T-helper 1 cell treated with Interleukin-12 subunit alpha and Interleukin-12 subunit beta and Interleukin-4 antibody, amounts not matched to agents 30 ng/mL and 1 ng/mL, for 36 hours (primary cell): ENCODE data around the gene CLCN4. TPM values are rescaled to one million over a fixed set of nuclear protein-coding genes. Genes with fewer than 3 reads are reported as not detected.

Source experiments
- intact Hi-C: fragments of 100-400 bp; cut with micrococcal nuclease; formaldehyde crosslinking; loops from one replicate; pipeline ENCODE4 v1.15.1; 2024
- total RNA-seq: library from RNA; stranded (reverse); gene quantifications from 2 replicates; pipeline ENCODE4 v1.2.3, GENCODE V29; 2022

The CLCN4 gene
- total RNA-seq, 1 donor from 2014 or later = not detected

DNA sequence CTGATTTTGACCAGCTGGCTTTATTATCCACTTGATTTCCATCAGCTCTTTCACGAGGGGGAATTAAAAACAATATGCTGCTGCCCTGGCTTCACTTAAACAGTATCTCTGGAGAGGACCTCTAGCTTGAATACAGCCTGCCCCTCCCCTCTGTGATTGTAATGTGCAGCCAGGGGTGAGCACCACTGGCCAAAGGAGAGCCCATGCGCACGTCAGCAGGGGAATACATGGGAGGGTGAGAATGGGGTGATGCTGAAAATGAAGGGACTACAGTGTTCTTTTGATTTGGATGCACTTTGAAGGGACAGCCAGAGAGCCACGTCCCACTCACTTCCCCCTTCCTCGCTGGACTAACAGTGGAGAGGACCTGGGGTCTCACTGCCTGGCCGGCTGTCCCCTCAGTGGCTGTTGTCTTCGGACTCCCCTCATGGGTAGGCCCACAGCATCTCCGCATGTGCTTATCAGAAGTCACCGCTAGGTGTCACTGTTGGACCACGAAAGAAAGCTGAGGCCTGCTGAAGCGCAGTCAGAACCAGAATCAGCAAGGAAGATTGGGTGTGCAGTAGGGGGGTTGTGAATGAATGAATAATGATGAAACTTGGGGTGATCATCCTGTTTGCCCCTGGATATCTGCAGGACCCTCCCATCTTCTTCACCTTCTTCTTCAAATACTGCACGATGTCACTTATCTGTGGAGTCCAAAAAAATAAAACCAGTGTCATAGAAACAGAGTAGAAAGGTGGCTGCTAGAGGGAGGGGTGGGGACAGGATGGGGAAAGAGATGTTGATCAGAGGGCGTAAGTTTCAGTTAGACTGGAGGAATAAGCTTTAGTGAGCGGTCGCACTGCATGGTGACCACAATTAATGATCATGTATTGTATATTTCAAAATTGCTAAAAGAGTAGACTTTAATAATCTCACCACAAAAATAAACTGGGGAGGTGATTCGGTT is 32.8 kb downstream of the CLCN4 start:
- intact Hi-C loops = loop anchor here (1.0 to 2.0 kb wide), 5 partner anchors 427 to 955 kb away; no protein-coding TSS in a partner anchor

DNA sequence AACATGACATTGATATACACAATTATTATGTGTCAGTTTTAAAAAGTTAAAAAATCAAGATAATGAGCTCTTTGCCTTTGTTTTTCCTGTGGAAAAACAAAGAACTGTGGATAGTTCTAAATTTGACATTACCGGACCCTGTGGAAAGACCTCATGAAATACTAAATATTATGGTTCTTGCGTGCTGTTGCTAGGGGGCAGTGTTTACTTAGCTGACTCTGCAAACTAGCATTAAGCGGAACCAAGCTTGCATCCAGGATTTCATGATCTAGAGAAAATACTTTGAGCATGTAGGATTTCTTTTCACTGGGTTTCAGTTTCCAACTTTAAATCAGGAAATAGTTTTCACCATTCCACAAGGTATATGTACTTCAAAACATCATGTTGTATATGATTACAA is 33.6 kb downstream of the CLCN4 start:
- intact Hi-C loops = loop anchor here (1.0 kb wide), 1 partner anchor 947 kb away; no protein-coding TSS in a partner anchor

DNA sequence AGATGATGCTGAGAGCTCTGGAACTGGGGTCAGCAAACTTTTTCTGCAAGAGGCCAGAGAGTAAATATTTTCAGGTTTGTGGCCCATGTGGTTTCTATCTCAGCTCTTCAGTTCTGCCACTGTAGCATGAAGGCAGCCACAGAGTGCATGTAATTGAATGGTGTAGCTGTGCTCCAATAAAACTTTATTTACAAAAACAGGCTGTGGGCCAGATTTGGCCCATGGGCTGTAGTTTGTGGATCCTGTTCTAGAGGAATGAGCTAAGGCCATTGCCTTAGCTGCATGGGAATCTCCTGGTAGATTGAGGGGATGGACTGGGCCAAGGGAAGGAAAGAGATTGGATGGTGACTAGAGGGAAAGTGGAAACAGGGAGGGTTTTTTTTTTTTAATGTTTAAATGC is 36.8 kb downstream of the CLCN4 start:
- intact Hi-C loops = no loop called here

DNA sequence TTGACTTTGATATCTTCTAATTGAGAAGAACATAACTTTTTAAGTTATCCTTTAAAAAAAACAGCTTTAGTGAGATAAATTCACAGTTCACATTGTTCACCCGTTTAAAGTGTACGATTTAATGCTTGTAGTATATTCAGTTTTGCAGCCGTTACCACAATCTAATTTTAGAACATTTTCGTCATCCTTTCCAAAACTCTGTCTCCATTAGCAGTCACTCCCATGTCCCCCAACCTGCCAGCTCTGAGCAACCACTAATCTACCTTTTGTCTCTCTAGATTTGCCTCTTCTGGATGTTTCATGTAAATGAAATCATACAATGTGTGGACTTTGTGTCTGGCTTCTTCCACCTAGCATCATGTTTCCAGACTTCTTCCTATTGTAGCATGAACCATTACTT is 38.6 kb downstream of the CLCN4 start:
- intact Hi-C loops = no loop called here

DNA sequence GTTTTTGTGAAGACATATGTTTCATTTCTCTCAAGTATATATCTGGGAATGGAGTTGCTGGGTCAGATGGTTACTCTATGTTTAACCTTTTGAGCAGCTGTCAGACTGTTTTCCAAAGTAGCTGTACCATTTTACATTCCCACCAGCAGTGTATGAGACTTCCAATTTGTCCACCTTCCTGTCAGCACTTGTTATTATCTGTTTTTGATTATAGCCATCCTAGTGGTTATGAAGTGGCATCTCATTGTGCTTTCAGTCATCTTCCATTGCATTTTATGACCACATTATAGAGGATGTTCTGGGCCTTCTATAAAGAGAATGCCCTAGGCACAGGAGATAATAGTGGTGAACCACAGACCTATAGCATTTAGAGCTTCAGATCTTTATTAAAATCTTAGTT is 39.2 kb downstream of the CLCN4 start:
- intact Hi-C loops = no loop called here

DNA sequence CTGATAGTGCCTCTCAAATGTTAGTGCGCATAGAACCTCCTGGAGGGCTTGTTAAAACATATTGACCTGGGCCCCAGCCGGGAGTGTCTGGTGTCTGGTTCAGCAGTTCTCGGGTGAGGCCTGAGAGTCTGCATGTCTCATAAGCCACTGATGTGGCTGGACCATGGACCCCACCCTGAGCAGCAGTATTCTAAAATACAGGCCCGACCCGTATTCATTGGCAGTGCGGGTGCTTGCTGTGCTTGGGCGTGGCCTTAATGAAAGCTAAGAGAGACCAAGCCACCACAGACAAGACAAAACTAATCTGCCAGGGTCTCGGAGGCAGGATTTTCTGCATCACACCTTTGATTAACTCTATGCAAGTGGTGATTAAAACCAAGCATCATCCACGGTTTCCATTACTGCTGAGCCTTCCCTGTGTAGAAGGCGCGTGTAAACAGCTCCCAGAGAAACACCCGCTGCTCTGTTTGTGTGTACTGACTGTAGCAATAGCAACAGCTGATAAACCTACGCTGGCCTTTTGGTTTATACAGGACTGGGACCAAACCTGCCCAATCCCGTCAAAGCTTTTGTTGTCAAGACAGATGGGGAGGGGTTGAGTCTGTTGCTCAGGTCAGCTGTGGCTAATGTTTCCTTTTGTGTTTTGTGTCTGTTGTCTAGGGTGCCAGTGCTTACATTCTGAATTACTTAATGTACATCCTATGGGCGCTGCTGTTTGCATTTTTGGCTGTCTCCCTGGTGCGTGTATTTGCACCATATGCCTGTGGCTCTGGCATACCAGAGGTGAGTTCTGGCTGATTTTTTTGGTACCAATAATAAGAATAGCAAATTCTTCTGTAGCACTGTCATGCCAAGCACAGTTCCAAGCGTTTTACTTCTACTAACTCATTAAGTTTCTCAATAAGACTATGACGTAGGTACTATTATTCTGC is 40.8 kb downstream of the CLCN4 start:
- intact Hi-C loops = no loop called here

DNA sequence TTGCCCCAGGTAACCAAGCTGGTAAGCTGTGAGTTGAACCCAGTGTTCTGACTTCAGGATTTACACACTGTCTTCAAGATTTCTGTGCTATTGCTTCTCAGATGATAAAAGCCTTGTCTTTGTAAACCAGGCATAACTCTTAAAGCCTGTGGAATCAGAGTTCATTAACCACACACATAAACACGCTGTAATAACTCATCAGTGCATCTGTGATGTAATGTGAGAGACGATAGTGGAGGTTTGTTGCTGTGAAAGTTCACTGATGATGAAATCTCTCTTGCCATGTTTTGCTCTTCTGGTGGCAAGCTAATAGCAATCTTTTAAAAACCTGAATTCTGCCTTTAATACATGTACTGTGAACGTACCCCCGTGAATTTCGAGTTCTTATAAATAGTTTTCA is 41.5 kb downstream of the CLCN4 start:
- intact Hi-C loops = no loop called here

DNA sequence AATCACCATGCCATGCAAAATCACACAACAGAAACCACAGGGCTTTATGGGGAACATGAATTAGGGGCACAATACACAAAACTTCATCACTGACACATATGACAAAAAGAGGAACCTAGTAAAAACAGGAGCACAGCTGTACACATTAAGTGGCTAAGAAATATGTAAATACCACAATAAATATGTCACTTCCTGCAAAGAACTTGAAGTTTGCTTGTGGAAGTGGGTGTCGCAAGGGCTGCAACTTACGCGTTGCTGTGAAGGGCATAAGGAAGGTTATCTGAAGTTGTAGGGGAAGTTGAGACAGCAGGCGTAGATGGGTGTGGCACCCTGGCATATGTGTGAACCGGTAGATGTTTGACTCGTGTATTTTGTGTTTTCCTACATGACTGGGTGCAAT is 42.4 kb downstream of the CLCN4 start:
- intact Hi-C loops = no loop called here

DNA sequence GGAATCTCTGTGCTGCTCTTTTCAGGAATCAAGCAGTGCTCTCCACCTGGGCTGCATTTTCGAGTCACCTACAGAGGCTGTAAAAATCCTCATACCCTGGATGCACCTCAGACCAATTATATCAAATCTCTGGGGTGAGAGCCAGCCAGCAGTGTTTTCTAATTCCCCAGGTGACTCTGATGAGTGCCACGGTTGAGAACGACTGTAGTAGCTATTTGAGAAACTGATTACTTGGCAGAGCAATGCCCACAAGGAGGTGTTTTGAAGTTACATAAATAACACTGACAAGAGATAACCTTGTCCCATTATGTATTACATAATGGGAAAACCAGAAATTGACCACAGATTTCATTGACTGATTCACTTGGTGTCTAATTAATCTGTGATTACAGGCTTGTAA is 46.8 kb downstream of the CLCN4 start:
- intact Hi-C loops = no loop called here

DNA sequence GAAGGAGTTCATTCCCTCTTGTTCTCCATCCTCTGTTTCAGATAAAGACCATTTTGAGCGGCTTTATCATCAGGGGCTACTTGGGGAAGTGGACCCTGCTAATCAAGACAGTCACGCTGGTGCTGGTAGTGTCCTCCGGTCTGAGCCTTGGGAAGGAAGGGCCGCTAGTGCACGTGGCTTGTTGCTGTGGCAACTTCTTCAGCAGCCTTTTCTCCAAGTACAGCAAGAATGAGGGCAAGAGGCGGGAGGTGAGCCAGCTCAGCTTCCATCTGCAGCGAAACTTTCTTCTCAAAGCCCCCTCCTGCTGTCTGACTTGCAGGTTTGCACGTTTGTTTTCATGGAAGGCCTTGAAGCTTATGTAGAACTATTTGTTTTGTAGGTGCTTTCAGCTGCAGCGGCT is 49.5 kb downstream of the CLCN4 start:
- intact Hi-C loops = no loop called here

DNA sequence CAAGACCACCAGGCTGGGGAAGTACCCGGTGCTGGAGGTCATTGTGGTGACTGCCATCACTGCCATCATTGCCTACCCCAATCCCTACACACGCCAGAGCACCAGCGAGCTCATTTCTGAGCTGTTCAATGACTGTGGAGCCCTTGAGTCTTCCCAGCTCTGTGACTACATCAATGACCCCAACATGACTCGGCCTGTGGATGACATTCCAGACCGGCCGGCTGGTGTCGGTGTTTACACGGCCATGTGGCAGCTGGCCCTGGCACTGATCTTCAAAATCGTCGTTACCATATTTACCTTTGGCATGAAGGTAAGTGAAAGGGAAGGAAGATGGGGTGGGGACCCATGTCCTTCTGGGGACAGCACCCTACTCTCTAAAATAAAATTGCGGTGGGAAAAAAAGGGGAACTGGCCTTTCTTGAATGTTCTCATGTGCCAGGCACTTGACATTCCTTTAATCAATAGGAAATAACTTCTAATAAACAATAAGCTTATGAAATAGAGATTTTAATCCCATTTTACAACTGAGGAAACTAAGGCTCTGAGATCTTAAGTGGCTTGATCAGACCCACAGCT is 51.6 kb downstream of the CLCN4 start:
- intact Hi-C loops = no loop called here

DNA sequence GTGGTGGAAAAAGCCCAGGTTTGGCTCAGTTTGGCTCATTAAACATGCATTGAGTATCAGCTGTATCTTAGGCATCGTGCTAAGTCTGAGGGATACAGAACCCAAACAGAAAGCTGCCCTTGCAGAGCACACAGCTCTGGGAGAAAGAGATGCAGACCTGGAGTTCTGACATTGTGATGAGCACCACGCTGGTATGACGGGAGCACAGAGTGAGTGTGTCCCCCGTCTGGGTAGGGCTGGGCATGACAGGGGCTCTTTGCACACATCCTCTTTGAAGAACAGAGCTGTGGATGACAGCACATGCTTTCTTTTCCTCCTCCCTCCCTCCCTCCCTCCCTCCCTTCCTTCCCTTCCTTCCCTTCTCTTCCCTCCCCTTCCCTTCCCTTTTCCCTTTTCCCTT is 52.2 kb downstream of the CLCN4 start:
- intact Hi-C loops = no loop called here

DNA sequence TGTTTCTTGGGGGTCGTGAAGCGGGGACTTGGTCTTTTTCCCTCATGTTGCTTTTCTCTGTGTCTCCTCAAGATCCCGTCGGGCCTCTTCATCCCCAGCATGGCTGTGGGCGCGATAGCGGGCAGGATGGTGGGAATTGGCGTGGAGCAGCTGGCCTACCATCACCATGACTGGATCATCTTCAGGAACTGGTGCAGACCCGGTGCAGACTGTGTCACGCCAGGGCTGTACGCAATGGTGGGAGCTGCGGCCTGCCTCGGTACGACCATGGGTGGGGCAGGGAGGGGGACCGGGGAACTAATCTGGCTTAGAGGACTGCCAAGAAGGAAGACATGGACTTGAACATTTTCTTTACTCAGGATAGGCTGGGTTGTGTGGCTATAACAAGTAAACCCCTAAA is 55.6 kb downstream of the CLCN4 start:
- intact Hi-C loops = no loop called here

DNA sequence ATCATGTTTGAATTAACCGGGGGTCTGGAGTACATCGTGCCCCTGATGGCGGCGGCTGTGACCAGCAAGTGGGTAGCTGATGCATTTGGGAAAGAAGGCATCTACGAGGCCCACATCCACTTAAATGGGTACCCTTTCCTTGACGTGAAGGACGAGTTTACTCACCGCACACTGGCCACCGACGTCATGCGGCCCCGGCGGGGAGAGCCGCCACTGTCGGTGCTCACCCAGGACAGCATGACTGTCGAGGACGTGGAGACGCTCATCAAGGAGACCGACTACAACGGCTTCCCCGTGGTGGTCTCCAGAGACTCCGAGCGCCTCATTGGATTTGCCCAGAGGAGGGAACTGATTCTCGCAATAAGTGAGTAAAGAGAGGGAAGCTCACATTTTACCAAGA is 56.9 kb downstream of the CLCN4 start:
- intact Hi-C loops = no loop called here

DNA sequence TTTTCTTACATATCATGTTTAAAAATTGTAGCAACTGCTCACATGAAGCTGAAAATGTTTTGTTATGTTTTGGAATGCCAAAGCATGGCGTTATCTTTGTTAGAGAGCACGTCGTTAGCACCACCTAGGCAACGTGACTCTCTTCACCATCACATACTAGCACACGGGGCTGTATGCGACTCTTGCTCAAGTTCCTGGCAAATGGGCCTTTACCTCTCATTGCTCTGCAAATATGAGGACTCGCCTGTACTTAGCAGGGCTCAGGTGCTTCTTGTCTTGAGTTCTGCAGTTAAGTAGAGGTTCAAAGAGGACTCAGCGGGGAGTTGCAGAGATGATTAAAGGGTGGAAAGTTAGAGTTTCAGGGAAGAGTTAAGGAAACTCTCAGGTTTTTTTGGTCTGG is 59.4 kb downstream of the CLCN4 start:
- intact Hi-C loops = no loop called here

DNA sequence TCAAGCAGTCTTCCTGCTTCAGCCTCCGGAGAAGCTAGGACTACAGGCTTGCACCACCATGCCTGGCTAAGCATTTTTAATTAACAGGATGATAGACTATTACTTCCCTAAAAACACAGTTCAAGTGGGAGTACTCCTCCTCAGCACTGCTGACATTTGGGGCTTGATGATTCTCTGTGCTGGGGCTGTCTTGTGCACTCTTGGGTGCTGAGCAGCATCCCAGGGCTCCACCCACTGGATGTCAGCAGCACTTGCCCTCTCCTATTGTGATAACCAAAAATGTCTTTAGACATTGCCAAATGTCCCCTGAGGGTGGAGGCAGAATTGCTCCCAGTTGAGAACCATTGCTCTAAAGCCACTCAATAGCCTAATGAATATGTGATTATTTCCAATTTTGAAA is 60.4 kb downstream of the CLCN4 start:
- intact Hi-C loops = no loop called here

DNA sequence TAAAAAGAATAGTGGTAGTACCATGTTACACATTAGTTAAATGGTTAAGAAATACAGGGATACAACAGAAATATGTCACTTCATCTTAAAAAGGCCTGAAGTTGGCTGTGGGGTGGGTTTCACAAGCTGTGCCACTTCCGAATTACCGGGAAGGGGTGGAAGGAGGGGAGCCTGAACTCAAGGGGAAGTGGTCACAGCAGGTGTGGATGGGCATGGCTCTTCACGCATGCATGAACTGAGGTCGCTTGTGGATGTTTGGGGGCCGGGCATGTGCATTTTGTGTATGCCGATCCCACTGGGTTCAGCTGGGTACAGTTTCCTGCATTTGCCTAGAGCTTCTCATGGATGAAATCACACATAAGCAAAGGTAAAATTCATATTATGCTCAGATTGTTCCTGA is 64.9 kb downstream of the CLCN4 start:
- intact Hi-C loops = no loop called here

DNA sequence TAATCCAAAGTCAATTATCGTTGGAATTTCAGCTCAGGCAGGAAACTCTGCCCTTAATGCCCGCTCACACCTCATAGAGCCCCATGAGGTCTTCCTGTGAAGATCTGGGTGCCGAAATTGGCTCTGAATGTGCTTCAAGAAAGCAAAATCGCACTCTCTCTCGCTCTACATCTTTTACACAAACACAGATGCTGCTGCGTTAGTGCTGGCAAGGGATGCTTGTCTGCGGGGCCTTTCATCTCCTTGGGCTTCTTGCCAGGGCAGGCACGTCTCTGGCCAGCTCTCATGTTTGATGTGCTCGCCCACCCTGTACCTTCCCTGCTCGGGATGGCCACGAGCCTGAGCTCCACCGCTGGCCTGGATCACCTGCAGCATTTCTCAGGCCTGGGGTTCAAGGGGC is 66.5 kb downstream of the CLCN4 start:
- intact Hi-C loops = no loop called here

DNA sequence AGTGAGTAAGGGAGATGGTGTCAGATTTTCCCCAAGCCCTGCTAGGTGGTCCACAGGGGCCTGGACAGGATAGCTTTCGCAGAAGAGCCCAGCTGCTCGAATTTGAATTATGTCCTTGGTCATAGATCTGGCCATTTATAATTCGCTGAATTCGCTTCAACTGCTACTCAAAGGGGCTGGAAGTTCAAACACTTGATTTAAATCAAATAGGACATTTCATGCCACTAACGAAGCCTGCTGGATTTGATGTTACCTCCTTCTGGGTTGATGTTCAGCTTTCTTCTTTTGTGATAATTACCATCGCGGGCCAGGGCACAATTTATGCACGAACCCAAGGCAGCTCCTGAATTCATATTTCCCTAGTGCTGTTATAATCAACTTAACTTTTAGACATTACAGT is 67.0 kb downstream of the CLCN4 start:
- intact Hi-C loops = no loop called here

DNA sequence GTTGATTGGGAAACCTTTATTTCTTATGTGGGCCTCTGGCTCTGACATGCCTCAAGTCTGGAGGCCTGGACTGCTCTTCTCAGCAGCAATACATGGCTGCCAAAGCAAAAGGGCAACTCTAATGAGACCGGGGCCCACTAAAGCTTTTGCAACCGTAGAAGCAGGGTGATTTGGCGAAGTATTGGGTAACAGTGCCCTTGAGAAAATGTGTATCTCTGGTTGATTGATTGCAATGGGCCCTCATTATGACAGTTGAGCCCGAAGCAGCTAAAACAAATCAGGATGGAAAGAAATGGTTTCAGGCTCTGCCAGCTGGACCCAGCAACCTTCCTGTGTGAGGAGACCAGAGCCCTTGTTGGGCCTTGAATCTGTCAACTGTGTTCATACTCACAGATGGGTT is 73.4 kb downstream of the CLCN4 start:
- intact Hi-C loops = no loop called here

DNA sequence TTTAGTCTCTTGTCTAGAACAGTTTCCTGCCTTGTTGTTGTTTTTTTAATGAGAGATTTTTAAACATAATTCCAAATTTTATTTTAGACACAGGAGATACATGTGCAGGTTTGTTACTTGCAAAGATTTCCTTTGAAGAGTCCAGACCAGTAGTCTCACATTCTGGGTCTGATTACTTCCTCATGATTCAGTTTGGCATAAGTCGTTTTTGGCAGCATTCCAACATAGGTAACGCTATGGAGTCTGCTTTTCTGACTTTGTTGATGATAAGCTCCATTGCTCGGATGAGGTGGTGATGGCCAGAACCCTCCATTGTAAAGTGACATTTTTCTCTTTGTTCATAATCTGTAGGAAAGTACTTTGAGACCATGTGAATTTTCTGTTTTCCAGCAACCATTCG is 74.7 kb downstream of the CLCN4 start:
- intact Hi-C loops = no loop called here

DNA sequence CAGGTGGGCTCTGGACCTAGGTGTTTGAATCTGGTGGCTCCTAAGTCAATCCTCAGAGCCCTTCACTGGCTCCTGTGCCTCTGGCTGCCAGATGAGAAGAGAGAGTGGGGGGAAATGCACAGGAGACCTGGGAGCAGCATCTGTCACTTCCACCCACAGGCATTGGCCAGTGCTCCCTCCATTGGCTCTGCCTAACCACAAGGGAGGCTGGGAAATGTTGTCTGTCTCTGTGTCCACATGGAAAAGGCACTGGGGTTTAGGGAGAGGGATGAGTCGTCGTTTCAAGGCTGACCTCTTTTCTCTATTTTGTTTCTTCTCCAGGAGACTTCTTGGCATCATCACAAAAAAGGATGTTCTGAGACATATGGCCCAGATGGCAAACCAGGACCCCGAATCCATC is 76.4 kb downstream of the CLCN4 start:
- intact Hi-C loops = no loop called here
